Right renal pelvis (tissue), 4 donors: ENCODE results near the gene DNAJC25. TPM values are rescaled to one million over a fixed set of nuclear protein-coding genes. Genes with fewer than 3 reads are reported as not detected.
"Not testable (repeated sequence)": the region's sequence is repeated elsewhere in the genome, so short reads cannot be mapped to it uniquely, and the experiment has no call there.

Experiments used
- DNase-seq, 4 donors: peaks; one replicate each; pipeline ENCODE4 v3.0.0-alpha.2; 2013; ENCODE audit warnings: low read depth in 4 of 4, low spot score in 3 of 4, missing footprints in 1 of 4
- polyA plus RNA-seq, 4 donors: library from polyadenylated mRNA; unstranded; fragments of 120-200 nt; gene quantifications; one replicate each; pipeline ENCODE4 v1.2.1, GENCODE V29; 2013; ENCODE audit not compliant: insufficient read length in 4 of 4

The DNAJC25 gene
- polyA plus RNA-seq: 10 to 100 TPM; 15.5 to 18.0 (median 16.6) TPM

DNA sequence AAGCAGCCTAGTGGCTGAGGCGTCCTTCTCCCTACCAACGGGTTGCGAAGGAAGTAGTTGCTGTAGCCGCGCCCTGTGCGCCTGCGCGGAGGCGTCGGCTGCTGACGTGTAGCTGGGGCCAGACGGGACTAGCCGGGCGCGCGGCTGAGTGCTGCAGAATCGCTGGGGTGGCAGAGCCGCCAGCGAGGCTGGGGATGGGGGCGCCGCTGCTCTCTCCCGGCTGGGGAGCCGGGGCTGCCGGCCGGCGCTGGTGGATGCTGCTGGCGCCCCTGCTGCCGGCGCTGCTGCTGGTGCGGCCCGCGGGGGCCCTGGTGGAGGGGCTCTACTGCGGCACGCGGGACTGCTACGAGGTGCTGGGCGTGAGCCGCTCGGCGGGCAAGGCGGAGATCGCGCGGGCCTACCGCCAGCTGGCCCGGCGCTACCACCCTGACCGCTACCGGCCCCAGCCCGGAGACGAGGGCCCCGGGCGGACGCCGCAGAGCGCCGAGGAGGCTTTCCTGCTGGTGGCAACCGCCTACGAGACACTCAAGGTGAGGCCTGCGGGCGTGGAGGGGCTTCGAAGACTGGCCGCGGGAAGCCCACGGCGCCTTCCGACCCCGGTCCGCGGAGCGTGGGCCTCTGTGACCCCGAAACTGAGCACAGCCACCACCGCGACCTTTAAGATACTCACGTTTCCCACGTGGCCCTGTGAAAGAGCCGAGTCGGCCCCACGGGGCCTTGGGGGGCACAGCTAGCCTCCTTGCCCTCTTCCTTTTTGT is at the start of gene DNAJC25:
Gene DNAJC25 (plus strand): TSS at position 121 of the 758 bp plus-strand sequence. CDS start 74 bp downstream, at position 195.
- peak; percentile 95 to 96 (median 96) for DNase-seq

- no peak for DNase-seq
Observed at GRCh38 chr9:111582888-111583287, 48.2 kb upstream of the DNAJC25 start.

GRCh38 chr9:111586378-111586777 is 44.8 kb upstream of the DNAJC25 start:
- DNase-seq: no peak

GRCh38 chr9:111588846-111589245 is 42.3 kb upstream of the DNAJC25 start:
- DNase-seq: no peak

- DNase-seq: peak in 3 of 4 donors; percentile 54 to 65 (median 59)
Observed at GRCh38 chr9:111597852-111598732, 33.0 kb upstream of the DNAJC25 start.

DNA sequence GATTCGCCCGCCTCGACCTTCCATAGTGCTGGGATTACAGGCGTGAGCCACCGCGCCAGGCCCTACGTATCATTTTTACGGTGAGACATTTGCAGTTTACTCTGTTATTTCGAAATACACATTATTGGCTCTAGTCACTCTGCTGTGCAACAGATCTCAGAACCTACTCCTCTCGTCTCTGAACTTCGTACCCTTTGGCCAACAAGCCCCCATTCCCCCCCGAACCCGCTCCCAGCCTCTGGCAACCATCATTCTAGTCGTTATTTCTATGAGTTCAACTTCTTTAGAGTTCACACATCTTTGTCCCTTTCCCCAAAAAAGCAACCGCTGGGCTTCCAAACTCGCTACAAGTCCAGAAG is 32.4 kb upstream of the DNAJC25 start:
- no peak for DNase-seq

- peak in 3 of 4 donors; percentile 72 to 91 (median 84) for DNase-seq
Observed at GRCh38 chr9:111599092-111599954, 31.8 kb upstream of the DNAJC25 start, which contains the start of gene PTGR1. Gene PTGR1 (minus strand): TSS chr9:111599647. CDS start chr9:111597422, 2,225 bp downstream.

DNA sequence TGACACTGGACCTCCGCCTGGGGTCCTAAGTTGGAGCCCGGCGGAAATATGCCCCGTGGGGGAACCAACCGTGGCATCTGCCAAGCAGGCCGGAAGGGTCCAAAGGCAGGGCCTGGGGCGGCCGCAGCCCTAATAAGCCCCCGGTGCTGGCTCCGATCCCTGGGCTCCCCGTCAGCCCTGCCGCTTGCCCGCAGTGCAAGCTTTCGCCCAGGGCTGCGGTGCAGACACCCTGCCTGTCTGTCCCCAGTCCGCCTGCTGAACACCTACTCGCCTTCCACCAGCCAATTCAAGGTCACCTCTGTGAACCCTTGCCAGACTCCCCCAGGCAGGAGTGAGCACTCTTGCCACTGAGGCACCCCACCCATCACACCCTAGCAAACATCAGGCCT is 31.2 kb upstream of the DNAJC25 start:
- DNase-seq: no peak

GRCh38 chr9:111601237-111602018 is 29.7 kb upstream of the DNAJC25 start:
- no peak for DNase-seq

- no peak for DNase-seq
Observed at GRCh38 chr9:111603041-111603440, 28.1 kb upstream of the DNAJC25 start.

GRCh38 chr9:111604054-111604615 is 27.0 kb upstream of the DNAJC25 start:
- no peak for DNase-seq

DNA sequence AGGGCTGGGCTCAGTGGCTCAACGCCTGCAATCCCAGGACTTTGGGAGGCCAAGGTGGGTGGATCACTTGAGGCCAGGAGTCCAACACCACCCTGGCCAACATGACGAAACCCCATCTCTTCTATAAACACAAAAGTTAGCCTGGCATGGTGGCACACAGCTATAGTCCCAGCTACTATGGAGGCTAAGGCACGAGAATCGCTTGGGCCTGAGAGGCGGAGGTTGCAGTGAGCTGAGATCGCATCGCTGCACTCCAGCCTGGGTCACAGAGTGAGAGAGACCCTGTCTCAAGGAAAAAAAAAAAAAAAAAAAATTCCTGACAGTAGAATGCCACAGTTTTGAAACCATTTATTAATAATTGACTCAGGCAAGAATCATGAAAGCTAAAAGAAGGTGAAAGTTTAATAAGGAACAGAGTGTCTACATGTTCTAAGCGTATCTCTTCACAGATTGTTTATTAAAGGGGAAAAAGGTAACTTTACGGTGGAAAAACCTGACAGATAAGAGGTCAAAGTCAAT is 26.0 kb upstream of the DNAJC25 start:
- DNase-seq: no peak

DNA sequence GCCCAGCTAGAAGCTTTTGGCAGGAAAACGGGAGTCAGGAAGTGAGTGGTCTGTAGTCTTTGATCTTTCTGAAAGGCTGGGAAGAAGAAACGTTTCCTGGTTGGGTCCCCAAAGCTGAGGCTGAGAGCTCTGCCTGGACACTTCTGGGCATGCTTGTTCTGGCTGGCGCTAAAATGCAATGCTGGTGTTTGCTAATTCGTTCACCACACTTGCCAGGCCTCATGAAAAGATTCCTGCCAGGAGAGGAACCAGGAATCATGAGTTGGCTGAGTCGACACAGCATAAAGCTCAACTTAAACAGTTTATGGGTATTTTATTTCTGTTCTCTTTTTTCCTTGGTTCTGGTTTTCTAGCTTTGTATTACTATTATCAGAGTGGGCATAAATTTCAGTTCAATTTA is 21.0 kb upstream of the DNAJC25 start:
- no peak for DNase-seq

DNA sequence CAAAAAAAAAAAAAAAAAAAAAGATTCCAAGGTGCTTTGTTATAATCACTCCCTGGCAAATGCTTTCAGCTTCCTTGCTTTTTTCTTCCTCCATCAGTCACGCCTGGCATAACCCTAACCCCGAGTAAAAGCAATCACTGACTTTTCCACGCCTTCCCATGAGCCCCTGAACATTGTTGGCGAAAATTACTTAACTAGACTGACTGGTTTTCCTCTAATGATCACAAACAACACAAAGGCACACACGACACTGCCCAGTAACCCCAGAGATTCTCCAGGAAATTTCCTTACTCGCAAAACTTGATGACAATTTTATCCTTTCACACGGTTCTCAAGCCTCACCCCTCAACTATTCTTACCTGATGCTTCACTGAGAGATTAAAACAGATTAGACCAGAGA is 20.3 kb upstream of the DNAJC25 start:
- DNase-seq: peak in 1 of 4 donors; percentile 61

- no peak for DNase-seq
Observed at GRCh38 chr9:111613436-111614040, 17.6 kb upstream of the DNAJC25 start.

DNA sequence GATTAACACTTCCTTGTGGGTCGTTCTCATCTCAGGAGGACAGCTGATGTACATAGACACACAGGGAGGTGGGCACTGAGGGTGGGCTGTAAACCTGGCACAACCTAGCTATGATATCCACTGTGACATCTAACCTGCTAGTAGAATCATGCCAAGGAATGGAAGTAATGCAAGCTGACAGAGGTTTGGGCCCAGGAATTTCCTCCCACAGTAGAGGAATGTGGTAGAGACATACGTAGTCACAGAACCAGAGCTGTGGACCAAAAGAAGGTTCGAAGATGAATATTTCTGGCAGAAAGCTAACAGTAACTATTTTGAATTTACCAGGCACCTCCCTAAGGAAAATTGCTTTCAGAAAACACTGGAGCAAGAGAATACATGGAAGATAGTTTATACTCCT is 15.2 kb upstream of the DNAJC25 start:
- no peak for DNase-seq

DNA sequence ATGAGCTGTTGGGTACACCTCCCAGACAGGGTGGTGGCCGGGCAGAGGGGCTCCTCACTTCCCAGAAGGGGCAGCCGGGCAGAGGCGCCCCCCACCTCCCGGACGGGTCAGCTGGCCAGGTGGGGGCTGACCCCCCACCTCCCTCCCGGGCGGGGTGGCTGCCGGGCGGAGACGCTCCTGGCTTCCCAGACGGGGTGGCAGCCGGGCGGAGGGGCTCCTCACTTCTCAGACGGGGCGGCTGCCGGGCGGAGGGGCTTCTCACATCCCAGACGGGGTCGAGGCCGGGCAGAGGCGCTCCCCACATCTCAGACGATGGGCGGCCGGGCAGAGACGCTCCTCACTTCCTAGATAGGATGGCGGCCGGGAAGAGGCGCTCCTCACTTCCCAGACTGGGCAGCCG is 13.8 kb upstream of the DNAJC25 start:
- not testable (repeated sequence) for DNase-seq

DNA sequence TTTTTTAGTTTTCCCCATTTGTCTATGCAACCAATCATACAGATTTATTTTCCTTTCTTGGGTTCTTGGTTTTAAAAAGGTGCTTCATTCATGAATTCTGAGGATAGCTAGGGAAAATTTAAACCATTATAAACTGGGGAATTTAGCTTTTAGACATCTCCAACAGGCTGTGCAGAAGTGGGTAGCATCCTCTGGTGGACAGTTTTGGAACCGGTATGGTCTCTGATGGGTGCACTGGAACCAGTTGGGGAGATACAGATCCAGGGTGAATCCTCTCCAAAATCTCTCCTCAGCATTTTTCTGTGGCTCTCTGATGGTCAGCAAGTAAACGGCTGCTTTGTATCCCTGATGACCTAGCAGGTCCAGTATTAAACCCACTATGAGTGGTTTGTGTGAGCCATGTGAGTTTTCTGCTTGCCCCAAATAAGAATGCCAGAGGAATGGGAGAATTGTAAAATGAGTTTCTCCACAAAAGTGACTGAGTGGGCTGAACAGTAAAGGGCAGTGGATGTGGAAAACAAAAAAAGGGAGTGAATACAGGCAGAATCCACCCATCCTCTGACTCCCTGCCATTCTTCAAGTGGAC is 9.1 kb upstream of the DNAJC25 start:
- no peak for DNase-seq
